ENCODE results near the gene MPPED2. TPM values are rescaled to one million over a fixed set of nuclear protein-coding genes. Genes with fewer than 3 reads are reported as not detected.

Gene MPPED2
- total and polyA plus RNA-seq, 2 of the 13 experiments (the other 11 are each of a cell fraction or from before 2014, with no cell fraction given): not detected

- TF ChIP-seq ZFP91 (CRISPR knock-in tag; IDR thresholded peaks at IDR 0.05; ENCODE audit: borderline replicate concordance) (no peak), NR3C1 (CRISPR knock-in tag; IDR thresholded peaks at IDR 0.05) (no peak)
Measured at GRCh38 chr11:30395751-30396150, 190.4 kb downstream of the MPPED2 start (continued).

GRCh38 chr11:30393012-30393411 is 193.1 kb downstream of the MPPED2 start:
- Histone ChIP-seq H3K4me1 (ENCODE audit: insufficient read depth, low read length) (no peaks in the 10 kb centered on the region), H3K27me3 (ENCODE audit: control insufficient read depth in 1 of 2, insufficient read depth in 2 of 2, low read length in 2 of 2) (no peaks in the 10 kb centered on the region; a peak in 1 of 5 replicates), H3K9me3 (ENCODE audit: low read length) (no peaks in the 10 kb centered on the region), H3K4me2 (ENCODE audit: low read depth, low read length) (no peak overlapping the region), H2AFZ (ENCODE audit: low read length) (no peak overlapping the region), H3K4me3 (replicated peaks in 1 of 3; ENCODE audit: insufficient read depth in 1 of 3, low read depth in 2 of 3, low read length in 3 of 3) (no peak overlapping the region), H4K20me1 (ENCODE audit: insufficient read depth, low read length) (no peaks in the 10 kb centered on the region), H3K27ac (ENCODE audit: extremely low read length, insufficient read depth, low read length) (no peak overlapping the region), H3K36me3 (replicated peaks in 1 of 2; ENCODE audit: control insufficient read depth in 1 of 2, insufficient read depth in 2 of 2, low read length in 2 of 2) (no peaks in the 10 kb centered on the region), H3K79me2 (ENCODE audit: insufficient read depth, low read length) (no peaks in the 10 kb centered on the region), H3K9ac (ENCODE audit: insufficient read depth, low read depth, low read length) (no peak overlapping the region)
- in situ Hi-C loops (cut with HindIII; ENCODE audit: extremely low pct_ligation_motif_present, low pct_unique_long_range_greater_than_20kb): no loop called here
- CTCF ChIA-PET (ENCODE audit: low intra/inter-chr PET ratio, low total read pairs): no interaction called here
- DNase-seq (ENCODE audit: low spot score) (no peak), FAIRE-seq (no peak), ATAC-seq (no peak)
- no TSS peak for BruUV-seq (replicated peaks)
- 0% methylated on average over 1 of the region's 1 CpG for WGBS (ENCODE audit: low lambda C conversion rate)
- TF ChIP-seq ZKSCAN5 (CRISPR knock-in tag; IDR thresholded peaks at IDR 0.05) (no peak), ZNF704 (CRISPR knock-in tag; IDR thresholded peaks at IDR 0.05; ENCODE audit: borderline replicate concordance) (no peak)
- POLR2A ChIA-PET: no interaction called here
- intact Hi-C loops (cut with micrococcal nuclease; ENCODE audit: unreplicated experiment): no loop called here
